MCF 10A (cell line): Measurements from ENCODE around the gene HS6ST1. TPM values are rescaled to one million over a fixed set of nuclear protein-coding genes. Genes with fewer than 3 reads are reported as not detected.

Experiments used
- BruUV-seq: library from RNA; stranded (reverse); fragments of 400-500 nt; replicated peaks from 2 replicates; lab custom pipeline; 2021; lab: Mats Ljungman, UMichigan
- CTCF ChIA-PET: fragments of 300-600 bp; sonication (Branson Sonifier 250); formaldehyde crosslinking; extraction: SDS; loops from one replicate; lab custom pipeline; 2021; ENCODE audit warnings: antibody characterized with exemption, inconsistent platforms; lab: Yijun Ruan, JAX
- POLR2A ChIA-PET: fragments of 300-600, 350-650 bp; sonication (Branson Sonifier 250); formaldehyde crosslinking; extraction: SDS; loops from one replicate; lab custom pipeline; 2020; ENCODE audit warnings: antibody characterized with exemption, inconsistent platforms; lab: Yijun Ruan, JAX
- DNase-seq: peaks from one replicate; pipeline ENCODE4 v3.0.0-alpha.2; 2018; ENCODE audit not compliant: unreplicated experiment
- H3K27ac Mint-ChIP-seq: one replicate; pipeline ENCODE4 v1.8.0; 2022; ENCODE audit warnings: mild to moderate bottlenecking, low read depth, mixed read lengths; ENCODE audit not compliant: unreplicated experiment
- H3K27me3 Mint-ChIP-seq: one replicate; pipeline ENCODE4 v1.8.0; 2022; ENCODE audit warnings: mixed read lengths; ENCODE audit not compliant: insufficient read depth, unreplicated experiment
- H3K36me3 Mint-ChIP-seq: one replicate; pipeline ENCODE4 v1.8.0; 2022; ENCODE audit warnings: mild to moderate bottlenecking, moderate library complexity, mixed read lengths; ENCODE audit not compliant: insufficient read depth, unreplicated experiment
- H3K4me1 Mint-ChIP-seq: one replicate; pipeline ENCODE4 v1.8.0; 2022; ENCODE audit warnings: mixed read lengths; ENCODE audit not compliant: insufficient read depth, unreplicated experiment
- H3K4me3 Mint-ChIP-seq: one replicate; pipeline ENCODE4 v1.8.0; 2022; ENCODE audit warnings: mild to moderate bottlenecking, moderate library complexity, mixed read lengths; ENCODE audit not compliant: unreplicated experiment
- H3K9me3 Mint-ChIP-seq: one replicate; pipeline ENCODE4 v1.8.0; 2022; ENCODE audit warnings: mixed read lengths; ENCODE audit not compliant: unreplicated experiment
- CTCF ChIP-seq: fragments of 200-600 bp; IDR thresholded peaks from one replicate; pipeline ENCODE4 v1.8.0; 2022; ENCODE audit warnings: antibody characterized with exemption, mild to moderate bottlenecking; ENCODE audit not compliant: unreplicated experiment
- intact Hi-C: fragments of 100-400 bp; cut with micrococcal nuclease; formaldehyde crosslinking; loops from 2 replicates; pipeline ENCODE4 v1.14.1; 2022
- total RNA-seq: library from RNA; stranded (reverse); gene quantifications from 2 replicates; pipeline ENCODE4 v1.2.3, GENCODE V29; 2022

Gene HS6ST1
- total RNA-seq, 1 experiment from 2014 or later, result 9.6 TPM

- Mint-ChIP-seq H3K36me3 (peaks cover 14% of the 10 kb centered on the region), H3K27ac (no peak overlapping the region), H3K4me3 (no peak overlapping the region), H3K4me1 (no peaks in the 10 kb centered on the region), H3K9me3 (no peaks in the 10 kb centered on the region), H3K27me3 (no peaks in the 10 kb centered on the region)
- BruUV-seq, result no TSS peak
- ChIA-PET CTCF (interaction anchor here (0.6 kb wide), 1 partner anchor 9 kb away, joined by 6 read pairs; no protein-coding TSS in a partner anchor), POLR2A (no interaction called here)
- DNase-seq, result no peak
- no peak for TF ChIP-seq CTCF
- intact Hi-C loops, result no loop called here
Observed at GRCh38 chr2:128365217-128365905, 46.7 kb upstream of the HS6ST1 start.

- H3K27ac Mint-ChIP-seq, result no peak overlapping the region
- CTCF ChIA-PET, result no interaction called here
Observed at GRCh38 chr2:128364441-128364911, 45.8 kb upstream of the HS6ST1 start.

GRCh38 chr2:128363934-128364361, 45.3 kb upstream of the HS6ST1 start:
- ChIA-PET CTCF (no interaction called here), POLR2A (interaction anchor here (1.4 kb wide), 1 partner anchor 16 kb away, joined by 3 read pairs; no protein-coding TSS in a partner anchor)
- TF ChIP-seq CTCF, result no peak
- H3K9me3 Mint-ChIP-seq, result no peaks in the 10 kb centered on the region
- no peak overlapping the region for H3K4me3 Mint-ChIP-seq
- H3K27ac Mint-ChIP-seq, result no peak overlapping the region
- no TSS peak for BruUV-seq
- H3K27me3 Mint-ChIP-seq, result no peaks in the 10 kb centered on the region
- DNase-seq, result no peak
- no peaks in the 10 kb centered on the region for H3K4me1 Mint-ChIP-seq
- intact Hi-C loops, result no loop called here
- peaks cover 14% of the 10 kb centered on the region for H3K36me3 Mint-ChIP-seq

More at GRCh38 chr2:128364441-128364911, 45.8 kb upstream of the HS6ST1 start:
- POLR2A ChIA-PET, result interaction anchor here (1.4 kb wide), 1 partner anchor 16 kb away, joined by 3 read pairs; no protein-coding TSS in a partner anchor
- no peak for DNase-seq
- Mint-ChIP-seq H3K36me3 (peaks cover 14% of the 10 kb centered on the region), H3K4me1 (no peaks in the 10 kb centered on the region), H3K27me3 (no peaks in the 10 kb centered on the region), H3K4me3 (no peak overlapping the region), H3K9me3 (no peaks in the 10 kb centered on the region)
- TF ChIP-seq CTCF, result no peak
- BruUV-seq, result no TSS peak
- intact Hi-C loops, result no loop called here

GRCh38 chr2:128362889-128363228, 44.2 kb upstream of the HS6ST1 start:
- Mint-ChIP-seq H3K27me3 (no peaks in the 10 kb centered on the region), H3K27ac (no peak overlapping the region), H3K4me1 (no peaks in the 10 kb centered on the region), H3K4me3 (no peak overlapping the region), H3K36me3 (peaks cover 9% of the 10 kb centered on the region), H3K9me3 (no peaks in the 10 kb centered on the region)
- no TSS peak for BruUV-seq
- CTCF ChIA-PET, result no interaction called here
- no peak for DNase-seq
- POLR2A ChIA-PET, result interaction anchor here (0.5 to 1.4 kb wide), 2 partner anchors 14 to 22 kb away, joined by 3 read pairs; no protein-coding TSS in a partner anchor
- TF ChIP-seq CTCF, result no peak
- intact Hi-C loops, result no loop called here
